ENCODE measurements around the gene DKKL1. TPM values are rescaled to one million over a fixed set of nuclear protein-coding genes. Genes with fewer than 3 reads are reported as not detected.
"Not testable (repeated sequence)": the region's sequence is repeated elsewhere in the genome, so short reads cannot be mapped to it uniquely, and the experiment has no call there.

DKKL1 gene
- total RNA-seq, 2 donors from 2014 or later, result 1.8 to 2.1 TPM

GRCh38 chr19:49371184-49371583 lies 7.5 kb downstream of the DKKL1 start:
- Mint-ChIP-seq H3K27ac (no peak overlapping the region), H3K4me1 (no peaks in the 10 kb centered on the region), H3K36me3 (ENCODE audit: low read depth) (no peaks in the 10 kb centered on the region), H3K27me3 (ENCODE audit: insufficient read depth) (peaks cover 24% of the 10 kb centered on the region), H3K4me3 (no peak overlapping the region), H3K9me3 (peaks cover 20% of the 10 kb centered on the region)
- 80 to 96% methylated on average over 1 to 3 of the region's 3 CpGs for WGBS, 2 experiments (ENCODE audit: insufficient coverage in 1 of 2, insufficient read length in 1 of 2)
- H3K27me3 ChIP-seq (ENCODE audit: control insufficient read depth, insufficient read depth, low read length, poor library complexity, severe bottlenecking), result no peaks in the 10 kb centered on the region
- H3K27ac ChIP-seq (ENCODE audit: low read depth, low read length), result no peak overlapping the region
- no peaks in the 10 kb centered on the region for H3K4me1 ChIP-seq (ENCODE audit: control insufficient read depth, insufficient read depth, low read length)
- DNase-seq, result no peak
- H3K36me3 ChIP-seq (ENCODE audit: control insufficient read depth, insufficient read depth, low read length), result no peaks in the 10 kb centered on the region
- H3K9me3 ChIP-seq (ENCODE audit: control insufficient read depth, low read length), result peaks cover 18% of the 10 kb centered on the region
- H3K4me3 ChIP-seq (ENCODE audit: low read length), result no peak overlapping the region
- TF ChIP-seq CTCF (conservative IDR thresholded peaks at IDR 0.05), result no peak
- H3K9ac ChIP-seq (ENCODE audit: extremely low read depth, low read length, poor library complexity, severe bottlenecking), result no peak overlapping the region

GRCh38 chr19:49373174-49373573 lies 9.5 kb downstream of the DKKL1 start:
- H3K27me3 ChIP-seq (ENCODE audit: control insufficient read depth, insufficient read depth, low read length, poor library complexity, severe bottlenecking); H3K4me3 ChIP-seq (ENCODE audit: low read length); H3K4me3 Mint-ChIP-seq; H3K36me3 Mint-ChIP-seq (ENCODE audit: low read depth); H3K27ac ChIP-seq (ENCODE audit: low read depth, low read length); H3K36me3 ChIP-seq (ENCODE audit: control insufficient read depth, insufficient read depth, low read length); H3K4me1 ChIP-seq (ENCODE audit: control insufficient read depth, insufficient read depth, low read length); H3K27ac Mint-ChIP-seq; H3K9ac ChIP-seq (ENCODE audit: extremely low read depth, low read length, poor library complexity, severe bottlenecking); DNase-seq; H3K4me1 Mint-ChIP-seq: not testable (repeated sequence)
- peaks cover 18% of the 10 kb centered on the region for H3K9me3 ChIP-seq (ENCODE audit: control insufficient read depth, low read length)
- peaks cover 20% of the 10 kb centered on the region for H3K9me3 Mint-ChIP-seq
- 71 to 92% methylated on average over 1 to 3 of the region's 3 CpGs for WGBS, 2 experiments (ENCODE audit: insufficient coverage in 1 of 2, insufficient read length in 1 of 2)
- peaks cover 30% of the 10 kb centered on the region for H3K27me3 Mint-ChIP-seq (ENCODE audit: insufficient read depth)

GRCh38 chr19:49374665-49375434 lies 11.2 kb downstream of the DKKL1 start:
- no peak overlapping the region for H3K4me3 Mint-ChIP-seq
- no peak overlapping the region for H3K4me3 ChIP-seq (ENCODE audit: low read length)
- peaks cover 7% of the 10 kb centered on the region for H3K9me3 Mint-ChIP-seq
- H3K4me1 Mint-ChIP-seq, result no peaks in the 10 kb centered on the region
- H3K36me3 Mint-ChIP-seq (ENCODE audit: low read depth), result no peaks in the 10 kb centered on the region
- no peaks in the 10 kb centered on the region for H3K4me1 ChIP-seq (ENCODE audit: control insufficient read depth, insufficient read depth, low read length)
- DNase-seq, result no peak
- peaks cover 4% of the 10 kb centered on the region for H3K9me3 ChIP-seq (ENCODE audit: control insufficient read depth, low read length)
- H3K27me3 ChIP-seq (ENCODE audit: control insufficient read depth, insufficient read depth, low read length, poor library complexity, severe bottlenecking), result no peaks in the 10 kb centered on the region
- peaks cover 27% of the 10 kb centered on the region for H3K27me3 Mint-ChIP-seq (ENCODE audit: insufficient read depth)
- 91 to 92% methylated on average over 8 to 16 of the region's 16 CpGs for WGBS, 2 experiments (ENCODE audit: insufficient coverage in 1 of 2, insufficient read length in 1 of 2)
- H3K9ac ChIP-seq (ENCODE audit: extremely low read depth, low read length, poor library complexity, severe bottlenecking), result no peak overlapping the region
- no peak overlapping the region for H3K27ac Mint-ChIP-seq
- TF ChIP-seq CTCF (conservative IDR thresholded peaks at IDR 0.05), result no peak
- no peak overlapping the region for H3K27ac ChIP-seq (ENCODE audit: low read depth, low read length)
- no peaks in the 10 kb centered on the region for H3K36me3 ChIP-seq (ENCODE audit: control insufficient read depth, insufficient read depth, low read length)

All from endodermal cell (in vitro differentiated cells).